HG02973 (cell line): ENCODE measurements around the gene COMT.
"Not testable (repeated sequence)": the region's sequence is repeated elsewhere in the genome, so short reads cannot be mapped to it uniquely, and the experiment has no call there.

ENCODE experiments used
- ATAC-seq: cut with Tn5 transposase; IDR thresholded peaks from one replicate; pipeline ENCODE4 v1.9.1; 2021; ENCODE audit warnings: moderate library complexity; ENCODE audit not compliant: unreplicated experiment

The COMT gene

DNA sequence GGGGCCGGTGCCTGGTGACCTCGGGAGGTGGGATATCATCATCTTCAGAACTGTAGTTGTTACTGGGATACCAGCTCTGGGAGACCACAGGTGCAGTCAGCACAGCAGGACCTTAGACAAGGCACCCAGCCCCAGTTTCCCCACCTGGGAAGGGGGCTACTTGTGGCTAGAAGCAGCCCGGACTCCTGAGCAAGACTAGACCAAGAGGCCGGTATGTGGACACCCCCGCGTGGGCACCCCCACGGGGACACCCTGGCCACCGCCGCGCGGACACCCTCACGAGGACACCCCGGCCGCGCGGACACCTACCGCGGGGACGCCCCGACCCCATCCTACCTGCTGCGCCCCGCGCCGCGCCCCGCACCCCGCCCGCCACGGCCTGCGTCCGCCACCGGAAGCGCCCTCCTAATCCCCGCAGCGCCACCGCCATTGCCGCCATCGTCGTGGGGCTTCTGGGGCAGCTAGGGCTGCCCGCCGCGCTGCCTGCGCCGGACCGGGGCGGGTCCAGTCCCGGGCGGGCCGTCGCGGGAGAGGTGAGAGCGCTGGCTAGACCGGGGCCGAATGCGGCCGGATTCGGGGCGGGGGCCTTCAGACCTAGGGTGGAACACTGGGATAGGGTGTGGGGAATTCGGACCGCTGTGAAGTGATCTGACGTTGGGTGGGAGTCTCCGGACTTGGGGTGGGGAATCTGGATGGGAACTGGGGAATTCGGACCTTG is at the start of gene COMT, which contains the start of gene TXNRD2:
Gene COMT (plus strand): TSS at position 408 of the 718 bp plus-strand sequence. CDS start 20,755 bp downstream, outside the sequence.
Gene TXNRD2 (minus strand): TSS at position 454 of the 718 bp plus-strand sequence. CDS start 15 bp downstream, at position 439.
- ATAC-seq, result peak; percentile 59

DNA sequence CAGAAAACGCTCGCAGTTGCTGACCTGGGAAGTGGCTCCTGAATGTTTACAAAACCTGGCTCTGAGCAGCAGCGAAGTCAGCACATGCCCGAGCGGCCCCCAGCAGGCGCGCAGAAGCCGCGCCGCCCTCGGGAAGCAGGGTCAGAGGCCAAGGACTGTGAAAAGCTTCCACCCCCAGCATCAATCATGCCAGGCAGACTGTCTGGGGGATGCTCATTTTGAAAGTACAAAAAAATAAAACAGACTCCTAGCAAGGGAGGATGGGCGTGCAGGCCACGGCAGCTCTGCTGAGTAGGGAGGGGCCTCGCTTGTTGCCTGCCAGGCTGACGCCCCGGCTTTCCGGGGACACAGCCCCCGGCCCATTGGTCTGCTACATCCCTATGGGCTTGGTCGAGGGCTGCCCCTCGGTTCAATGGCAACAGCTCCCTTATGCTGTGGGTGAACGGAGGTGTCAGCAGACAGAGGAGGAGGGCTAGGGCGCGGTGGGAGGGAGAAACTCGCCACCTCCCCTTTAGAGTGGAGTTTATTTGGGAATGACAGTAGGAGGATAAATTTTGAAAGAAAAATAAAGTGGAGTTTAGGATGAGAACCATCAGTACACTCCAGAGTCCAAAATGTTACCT is 49.2 kb upstream of the COMT start:
- ATAC-seq, result no peak

GRCh38 chr22:19892925-19893324 is 48.6 kb upstream of the COMT start:
- ATAC-seq, result no peak

DNA sequence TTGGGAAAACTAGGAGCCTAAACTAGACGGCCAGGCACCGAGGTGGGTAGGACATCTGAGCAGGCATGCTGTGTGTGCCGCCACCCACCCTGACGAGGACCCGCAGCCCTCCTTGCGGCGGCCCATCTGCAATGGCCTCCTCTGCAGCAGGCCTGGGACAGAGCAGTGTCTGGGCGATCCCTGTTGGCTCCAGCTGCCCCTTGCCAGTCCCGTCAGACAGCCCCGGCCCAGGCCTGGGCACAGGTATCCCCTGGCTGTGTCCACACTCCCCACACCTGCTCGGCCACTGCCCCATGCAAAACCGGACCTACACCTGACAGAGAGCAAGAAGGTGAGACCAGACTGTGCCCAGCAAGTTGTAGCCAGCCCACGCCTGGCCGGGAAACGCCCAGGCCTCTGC is 48.2 kb upstream of the COMT start:
- no peak for ATAC-seq

GRCh38 chr22:19895160-19895849 is 46.3 kb upstream of the COMT start:
- no peak for ATAC-seq

- ATAC-seq, result no peak
Measured at GRCh38 chr22:19896665-19897355, 44.8 kb upstream of the COMT start.

DNA sequence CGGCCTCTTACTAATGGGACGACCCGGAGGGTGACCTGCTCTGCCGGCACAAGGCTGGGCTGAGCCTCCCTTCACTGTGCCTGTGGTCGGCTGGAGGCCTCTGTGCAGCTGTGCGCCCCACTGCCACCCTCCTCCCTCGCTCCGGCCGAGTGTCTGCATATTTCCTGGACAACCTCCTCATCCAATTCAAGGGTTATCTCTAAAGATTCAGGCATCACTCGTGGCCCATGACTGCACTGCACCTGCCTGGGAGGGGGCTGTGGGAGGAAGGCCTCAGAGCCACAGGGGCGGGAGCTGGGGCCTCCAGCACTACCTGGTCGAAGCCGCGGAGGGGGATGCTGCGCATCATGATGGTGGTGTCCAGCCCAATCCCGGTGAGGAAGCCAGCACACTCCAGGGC is 43.8 kb upstream of the COMT start:
- ATAC-seq, result no peak

DNA sequence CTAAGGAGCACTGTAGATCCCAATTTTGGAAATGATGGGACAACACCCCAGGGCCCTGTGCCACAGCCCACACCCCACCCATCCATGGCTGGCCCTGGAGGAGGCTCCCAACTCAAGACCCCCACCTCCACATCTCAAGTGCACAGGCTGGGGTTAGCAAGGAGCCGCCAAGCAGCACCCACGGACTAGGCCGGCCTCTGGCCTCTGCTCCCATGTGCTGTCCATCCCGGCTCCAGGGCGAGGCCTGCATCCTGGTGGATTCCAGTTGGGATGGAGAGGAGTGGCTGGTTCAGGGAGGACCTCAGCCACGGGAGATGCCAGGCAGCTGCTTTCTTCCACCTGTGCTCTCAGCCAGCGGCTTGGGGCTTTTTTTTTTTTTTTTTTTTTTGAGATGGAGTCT is 43.4 kb upstream of the COMT start:
- no peak for ATAC-seq

- ATAC-seq, result no peak
Measured at GRCh38 chr22:19898831-19899567, 42.6 kb upstream of the COMT start.

GRCh38 chr22:19900707-19901436 is 40.7 kb upstream of the COMT start:
- no peak for ATAC-seq

DNA sequence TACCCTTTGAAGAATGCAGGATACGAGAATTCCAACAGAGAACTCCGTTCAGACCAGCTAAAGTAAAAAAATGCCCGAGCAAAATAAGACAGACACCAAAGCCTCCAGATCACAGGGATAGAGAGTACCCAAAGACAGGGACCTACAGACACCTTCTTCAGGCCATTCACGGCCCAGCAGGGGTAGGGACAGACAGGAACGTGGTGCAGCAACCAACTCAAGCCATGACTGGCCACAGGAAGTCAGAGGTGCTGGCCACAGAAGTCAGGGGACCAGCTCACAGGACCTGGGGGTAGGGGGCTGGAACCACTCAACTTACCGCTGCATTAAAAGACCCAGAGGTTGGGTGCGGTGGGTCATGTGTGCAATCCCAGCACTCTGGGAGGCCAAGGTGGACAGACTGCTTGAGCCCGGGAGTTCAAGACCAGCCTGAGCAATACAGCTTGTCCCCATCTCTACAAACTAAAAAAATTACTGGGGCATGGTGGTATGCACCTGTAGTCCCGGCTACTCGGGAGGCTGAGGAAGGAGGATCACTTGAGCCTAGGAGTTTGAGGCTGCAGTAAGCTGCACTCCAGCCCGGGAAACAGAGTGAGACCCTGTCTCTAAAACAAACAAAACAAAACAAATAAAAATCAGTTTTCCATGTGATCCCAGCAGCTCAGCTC is 39.9 kb upstream of the COMT start:
- ATAC-seq, result no peak

- no peak for ATAC-seq
Measured at GRCh38 chr22:19902245-19902715, 39.3 kb upstream of the COMT start.

DNA sequence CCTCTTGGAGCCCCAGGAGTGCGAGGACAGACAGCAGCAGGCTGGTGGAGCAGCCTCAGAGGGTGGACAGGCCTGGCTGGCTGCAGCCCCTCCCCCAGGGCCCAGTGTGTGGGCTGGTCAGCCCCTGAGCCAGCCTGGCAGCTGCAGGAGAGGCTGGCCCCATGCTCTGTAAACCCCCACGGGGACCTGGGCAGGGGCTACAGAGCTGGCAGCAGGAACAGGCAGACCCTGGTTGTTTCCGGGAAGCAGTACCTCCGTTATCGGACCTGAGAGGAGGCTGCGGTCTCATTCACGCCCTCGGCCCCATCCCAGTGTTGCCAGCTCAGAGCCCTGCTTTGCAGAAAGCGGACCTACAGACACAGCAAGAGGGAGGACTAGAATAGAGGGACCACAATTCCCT is 38.5 kb upstream of the COMT start:
- ATAC-seq, result no peak

GRCh38 chr22:19903513-19903912 is 38.1 kb upstream of the COMT start:
- ATAC-seq, result no peak

DNA sequence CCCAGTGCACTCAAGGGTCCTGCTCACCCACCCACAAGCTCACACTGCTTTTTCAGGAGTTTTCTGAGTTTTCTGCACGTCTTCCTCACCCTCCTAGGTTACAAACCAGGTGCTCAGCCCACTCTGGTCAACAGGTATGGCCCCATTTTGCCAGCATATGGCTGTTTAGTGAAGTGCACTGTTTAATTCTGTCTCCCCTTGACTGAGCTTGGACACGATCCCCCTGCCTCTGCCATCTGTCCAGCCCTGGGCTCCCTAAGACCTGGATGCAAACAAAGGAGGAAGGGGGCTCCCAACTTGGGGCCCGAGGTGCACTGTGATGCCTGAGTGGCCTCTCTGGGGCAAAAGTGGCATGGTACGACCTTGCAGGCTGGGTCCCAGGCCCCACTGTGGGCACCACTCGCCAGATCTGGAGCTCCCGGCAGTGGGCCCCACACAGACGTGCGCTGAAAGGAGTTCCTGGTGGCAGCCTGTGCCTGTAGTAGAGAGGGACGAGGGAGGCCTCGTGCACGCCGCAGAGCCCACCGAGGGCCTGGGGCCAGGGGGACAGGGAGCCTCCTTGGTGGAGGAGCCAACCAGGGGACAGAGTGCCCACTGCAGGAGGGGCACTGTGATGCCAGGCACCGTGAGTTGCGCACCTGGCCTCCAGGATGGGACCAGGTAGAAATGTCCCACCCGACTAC is 37.3 kb upstream of the COMT start:
- no peak for ATAC-seq

GRCh38 chr22:19904935-19905334 is 36.6 kb upstream of the COMT start:
- ATAC-seq, result no peak

DNA sequence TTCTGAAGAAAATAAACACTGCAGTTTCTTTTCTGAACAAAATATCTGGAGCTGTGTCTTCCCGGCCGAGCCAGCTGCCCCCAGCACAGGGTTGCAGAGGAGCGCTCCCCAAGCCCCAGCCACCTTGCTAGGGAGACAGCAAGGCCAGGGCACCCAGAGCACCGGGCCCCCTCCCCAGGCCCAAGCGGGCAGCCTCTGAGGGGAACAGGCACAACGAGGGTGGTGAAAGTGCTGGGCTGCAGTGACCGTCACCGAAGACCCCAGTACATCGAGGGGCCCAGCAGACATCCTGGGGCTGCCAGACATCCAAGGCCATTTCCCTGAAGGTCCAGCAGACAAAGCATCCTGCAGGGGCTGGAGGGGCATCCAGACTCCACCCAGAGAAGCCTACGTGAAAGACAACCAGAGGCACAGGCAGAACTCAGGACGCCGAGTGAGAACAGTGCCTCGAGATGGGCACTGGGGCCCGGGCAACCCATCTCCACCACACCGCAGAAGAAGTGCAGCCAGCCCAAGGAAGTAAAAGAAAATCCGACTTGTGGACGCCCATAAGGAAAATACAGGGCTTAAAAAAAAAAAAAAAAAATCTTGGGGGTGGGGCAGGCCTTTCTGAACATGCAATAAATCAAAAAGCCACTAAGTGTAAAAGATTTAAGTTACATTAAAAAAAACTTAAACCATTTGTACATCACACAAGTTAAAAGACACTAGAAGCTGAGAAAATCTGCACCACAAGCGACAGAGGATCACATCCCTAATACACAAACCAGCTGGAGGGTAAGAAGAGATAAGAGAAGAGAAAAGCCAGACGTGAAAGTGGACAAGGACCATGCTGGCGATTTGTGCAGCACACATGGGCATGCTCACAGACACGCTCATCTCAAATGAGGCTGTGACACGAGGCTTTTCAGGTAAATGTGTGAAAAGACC is 36.0 kb upstream of the COMT start:
- no peak for ATAC-seq

DNA sequence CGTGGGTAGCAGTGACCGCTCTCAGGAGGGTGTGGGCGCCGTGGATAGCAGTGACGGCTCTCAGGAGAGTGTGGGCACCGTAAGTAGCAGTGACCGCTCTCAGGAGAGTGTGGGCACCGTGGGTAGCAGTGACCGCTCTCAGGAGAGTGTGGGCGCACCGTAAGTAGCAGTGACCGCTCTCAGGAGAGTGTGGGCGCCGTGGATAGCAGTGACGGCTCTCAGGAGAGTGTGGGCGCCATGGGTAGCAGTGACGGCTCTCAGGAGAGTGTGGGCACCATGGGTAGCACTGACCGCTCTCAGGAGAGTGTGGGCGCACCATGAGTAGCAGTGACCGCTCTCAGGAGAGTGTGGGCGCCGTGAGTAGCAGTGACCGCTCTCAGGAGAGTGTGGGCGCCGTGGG is 34.7 kb upstream of the COMT start:
- not testable (repeated sequence) for ATAC-seq
